ENCODE results near the gene HSDL2.

Gene HSDL2

DNA sequence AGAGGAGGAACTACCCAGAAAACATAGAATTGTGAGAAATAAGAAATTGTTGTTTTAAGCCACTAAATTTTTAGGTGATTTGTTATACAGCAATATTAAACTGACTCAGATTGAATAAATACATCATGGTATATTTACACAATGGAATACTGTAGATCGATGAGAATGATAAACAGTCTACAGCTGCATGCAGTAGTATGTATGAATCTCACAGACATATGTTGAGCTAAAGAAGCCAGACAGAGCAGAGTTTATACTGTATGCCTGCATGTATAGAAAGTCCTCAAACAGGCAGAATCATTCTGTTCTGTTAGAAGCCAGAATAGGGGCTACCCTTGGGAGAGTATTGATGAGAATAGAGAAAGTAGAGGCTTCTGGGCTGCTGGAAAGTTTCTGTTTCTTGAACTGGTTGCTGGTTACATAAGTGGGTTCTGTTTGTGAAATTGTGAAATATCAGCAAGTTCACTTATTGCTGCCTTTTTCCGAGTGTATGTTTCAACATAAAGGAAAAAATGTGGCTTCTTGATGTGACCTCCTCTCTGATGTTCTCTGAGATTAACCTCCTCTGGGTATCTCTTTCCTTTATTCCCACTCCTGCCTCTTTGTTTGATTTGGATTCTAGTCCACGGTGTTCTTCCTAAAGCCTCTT, 116.3 kb downstream of the HSDL2 start:
- no peak for TF ChIP-seq CTCF (IDR thresholded peaks at IDR 0.05; ENCODE audit: poor library complexity, severe bottlenecking)
- Histone ChIP-seq H3K4me3 (ENCODE audit: severe bottlenecking) (no peak overlapping the region), H3K27ac (ENCODE audit: poor library complexity, severe bottlenecking) (no peak overlapping the region), H3K36me3 (ENCODE audit: low read depth) (peaks cover 13% of the 10 kb centered on the region; the same call in 1 of the 2 replicates), H3K4me1 (ENCODE audit: insufficient read depth, poor library complexity, severe bottlenecking) (no peaks in the 10 kb centered on the region), H3K9me3 (ENCODE audit: severe bottlenecking) (peaks cover 14% of the 10 kb centered on the region), H3K27me3 (ENCODE audit: insufficient read depth, poor library complexity, severe bottlenecking) (no peaks in the 10 kb centered on the region)
- DNase-seq (ENCODE audit: low spot score) (no peak), ATAC-seq (ENCODE audit: low read depth) (no peak)

DNA sequence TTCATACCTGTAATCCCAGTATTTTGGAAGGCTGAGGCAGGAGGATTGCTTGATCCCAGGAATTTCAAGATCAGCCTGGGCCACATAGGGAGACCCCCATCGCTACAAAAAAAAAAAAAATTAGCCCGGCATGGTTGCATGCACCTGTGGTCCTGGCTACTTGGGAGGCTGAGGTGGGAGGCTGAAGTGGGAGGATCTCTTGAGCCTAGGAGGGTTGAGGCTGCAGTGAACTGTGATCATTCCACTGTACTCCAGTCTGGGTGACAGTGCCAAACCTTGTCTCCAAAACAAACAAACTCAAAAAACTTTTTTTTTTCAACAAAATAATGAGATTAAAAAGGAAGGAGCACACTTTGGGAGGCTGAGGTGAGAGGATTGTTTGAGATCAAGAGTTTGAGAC, 120.9 kb downstream of the HSDL2 start:
- H3K4me3 ChIP-seq (ENCODE audit: severe bottlenecking) = no peak overlapping the region
- peaks cover 5% of the 10 kb centered on the region for H3K4me1 ChIP-seq (ENCODE audit: insufficient read depth, poor library complexity, severe bottlenecking)
- ATAC-seq (ENCODE audit: low read depth) = no peak
- H3K27me3 ChIP-seq (ENCODE audit: insufficient read depth, poor library complexity, severe bottlenecking) = no peaks in the 10 kb centered on the region
- no peaks in the 10 kb centered on the region for H3K36me3 ChIP-seq (ENCODE audit: low read depth)
- no peaks in the 10 kb centered on the region for H3K9me3 ChIP-seq (ENCODE audit: severe bottlenecking)
- no peak for TF ChIP-seq CTCF (IDR thresholded peaks at IDR 0.05; ENCODE audit: poor library complexity, severe bottlenecking)
- H3K27ac ChIP-seq (ENCODE audit: poor library complexity, severe bottlenecking) = no peak overlapping the region
- no peak for DNase-seq (ENCODE audit: low spot score)

GRCh38 chr9:112501287-112501686, 121.4 kb downstream of the HSDL2 start:
- no peak overlapping the region for H3K4me3 ChIP-seq (ENCODE audit: severe bottlenecking)
- no peak overlapping the region for H3K27ac ChIP-seq (ENCODE audit: poor library complexity, severe bottlenecking)
- no peaks in the 10 kb centered on the region for H3K27me3 ChIP-seq (ENCODE audit: insufficient read depth, poor library complexity, severe bottlenecking)
- TF ChIP-seq CTCF (IDR thresholded peaks at IDR 0.05; ENCODE audit: poor library complexity, severe bottlenecking) = no peak
- peaks cover 5% of the 10 kb centered on the region for H3K4me1 ChIP-seq (ENCODE audit: insufficient read depth, poor library complexity, severe bottlenecking)
- H3K36me3 ChIP-seq (ENCODE audit: low read depth) = no peaks in the 10 kb centered on the region
- no peak for ATAC-seq (ENCODE audit: low read depth)
- H3K9me3 ChIP-seq (ENCODE audit: severe bottlenecking) = no peaks in the 10 kb centered on the region
- no peak for DNase-seq (ENCODE audit: low spot score)

DNA sequence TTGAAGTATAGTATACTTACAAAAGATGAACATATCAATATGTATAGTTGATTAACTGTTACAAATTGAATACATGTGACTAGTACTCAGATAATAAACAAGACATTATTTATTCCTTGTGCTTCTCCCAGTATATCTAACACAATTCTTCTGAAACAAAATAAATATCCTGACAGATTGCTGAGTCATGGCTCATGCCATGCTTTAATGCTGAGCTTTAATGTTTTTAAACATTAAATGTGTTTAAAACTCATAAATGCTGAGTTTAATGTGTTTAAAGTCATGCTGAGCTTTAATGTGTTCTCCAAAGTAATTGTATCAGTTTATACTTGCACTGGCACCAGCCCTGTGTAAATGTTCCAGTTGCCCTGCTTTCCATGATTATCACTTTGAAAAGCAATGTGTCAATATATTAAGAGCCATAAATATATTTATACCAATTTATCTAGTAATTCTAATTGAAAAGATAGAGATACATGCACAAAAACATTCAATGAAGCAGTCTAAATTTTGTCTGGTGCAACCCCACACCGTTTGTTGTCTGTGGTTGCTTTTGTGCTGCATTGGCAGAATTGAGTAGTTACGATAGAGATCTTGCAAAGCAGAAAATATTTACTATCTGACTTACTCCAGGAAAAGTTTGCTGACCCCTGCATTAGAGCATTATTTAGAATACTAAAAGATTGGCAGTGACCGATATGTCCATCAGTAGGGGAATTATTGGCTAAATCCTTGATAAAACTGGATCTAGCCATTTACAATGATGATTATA, 122.5 kb downstream of the HSDL2 start:
- DNase-seq (ENCODE audit: low spot score) (no peak), ATAC-seq (ENCODE audit: low read depth) (no peak)
- Histone ChIP-seq H3K36me3 (ENCODE audit: low read depth) (no peaks in the 10 kb centered on the region), H3K4me3 (ENCODE audit: severe bottlenecking) (no peak overlapping the region), H3K4me1 (ENCODE audit: insufficient read depth, poor library complexity, severe bottlenecking) (peaks cover 5% of the 10 kb centered on the region), H3K27ac (ENCODE audit: poor library complexity, severe bottlenecking) (no peak overlapping the region), H3K9me3 (ENCODE audit: severe bottlenecking) (no peaks in the 10 kb centered on the region), H3K27me3 (ENCODE audit: insufficient read depth, poor library complexity, severe bottlenecking) (no peaks in the 10 kb centered on the region)
- TF ChIP-seq CTCF (IDR thresholded peaks at IDR 0.05; ENCODE audit: poor library complexity, severe bottlenecking) = no peak

- ATAC-seq (ENCODE audit: low read depth) = no peak
- H3K36me3 ChIP-seq (ENCODE audit: low read depth) = no peaks in the 10 kb centered on the region
- no peak overlapping the region for H3K27ac ChIP-seq (ENCODE audit: poor library complexity, severe bottlenecking)
- no peaks in the 10 kb centered on the region for H3K9me3 ChIP-seq (ENCODE audit: severe bottlenecking)
- H3K27me3 ChIP-seq (ENCODE audit: insufficient read depth, poor library complexity, severe bottlenecking) = no peaks in the 10 kb centered on the region
- no peak for DNase-seq (ENCODE audit: low spot score)
- no peak for TF ChIP-seq CTCF (IDR thresholded peaks at IDR 0.05; ENCODE audit: poor library complexity, severe bottlenecking)
- H3K4me1 ChIP-seq (ENCODE audit: insufficient read depth, poor library complexity, severe bottlenecking) = peaks cover 5% of the 10 kb centered on the region
- no peak overlapping the region for H3K4me3 ChIP-seq (ENCODE audit: severe bottlenecking)
Observed at GRCh38 chr9:112503170-112503569, 123.3 kb downstream of the HSDL2 start.

Data from RWPE2 (cell line).